ENCODE results near the gene ZBTB1.
"Not testable (repeated sequence)": the region's sequence is repeated elsewhere in the genome, so short reads cannot be mapped to it uniquely, and the experiment has no call there.

The ZBTB1 gene

DNA sequence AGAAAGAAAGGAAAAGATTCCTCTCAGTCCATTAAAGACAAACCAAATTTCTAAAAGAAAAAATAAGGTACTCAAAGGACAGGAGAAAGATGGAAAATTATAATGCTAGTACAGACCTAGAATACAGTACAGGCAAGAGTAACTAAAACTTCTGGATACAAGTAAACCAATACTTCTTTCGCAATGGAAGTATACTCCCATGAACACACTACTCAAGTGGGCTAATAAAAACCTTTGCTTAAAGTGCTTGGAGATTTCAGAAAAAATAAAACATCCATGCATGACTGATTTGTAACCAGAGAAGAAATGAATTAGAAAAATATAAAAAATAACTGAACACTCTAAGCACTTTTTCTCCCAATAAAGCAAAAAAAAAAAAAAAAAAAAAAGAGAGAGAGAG is 4.5 kb upstream of the ZBTB1 start:
- DNase-seq, result no peak

DNA sequence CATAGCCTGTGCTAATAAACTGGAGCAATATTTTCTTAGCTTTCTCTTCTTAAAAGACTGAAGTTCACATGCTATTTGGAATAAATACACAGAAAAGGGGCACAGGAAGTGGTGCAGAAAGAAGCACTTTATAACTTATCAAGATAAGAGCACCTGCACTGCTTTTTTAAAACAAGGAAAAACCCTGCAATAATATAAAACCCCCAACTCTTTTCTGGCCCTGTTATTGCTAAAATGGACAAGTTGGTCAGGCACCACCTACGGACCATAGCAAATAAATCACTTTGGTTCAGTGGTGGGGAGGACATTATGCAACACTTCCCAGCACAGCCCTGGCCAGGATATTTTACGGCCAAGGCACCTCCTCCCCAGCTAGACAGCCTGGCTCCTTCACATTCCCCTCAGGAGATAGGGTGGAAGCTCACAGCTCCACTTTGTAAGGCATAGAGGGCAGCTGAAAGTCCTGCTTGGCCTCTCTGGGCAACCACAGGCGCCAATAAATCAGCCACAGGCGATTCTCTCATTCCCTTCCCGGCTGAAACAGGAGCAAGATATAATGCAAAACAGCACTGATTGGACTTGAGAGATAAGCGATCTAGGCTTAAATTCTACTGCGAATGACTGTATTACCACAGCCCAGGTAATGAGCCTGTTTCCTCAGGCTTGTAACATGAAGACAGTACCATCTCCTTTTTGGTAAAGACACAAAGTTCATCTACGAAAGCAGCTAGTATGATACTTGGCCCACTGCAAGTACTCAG is 3.0 kb upstream of the ZBTB1 start:
- DNase-seq, result peak; percentile 54

DNA sequence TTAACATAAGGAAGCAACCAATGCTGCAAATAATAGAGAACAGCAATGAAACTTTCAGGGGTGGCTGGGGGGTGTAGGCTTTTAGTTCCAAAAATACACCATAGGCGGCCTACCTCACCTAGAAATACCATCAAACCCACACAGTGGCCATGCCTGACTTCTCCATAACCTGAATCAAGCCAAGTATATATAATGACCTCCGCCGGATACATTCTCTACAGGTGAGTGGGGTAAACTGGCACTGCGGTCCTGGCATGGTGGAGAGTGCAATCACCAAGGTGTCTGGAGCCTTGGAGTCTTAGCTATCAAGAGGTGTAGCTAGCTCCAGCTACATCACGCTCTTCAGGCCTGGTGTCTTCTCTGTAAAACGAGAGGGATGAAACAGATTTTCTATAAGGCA is 2.1 kb upstream of the ZBTB1 start:
- no peak for DNase-seq

DNA sequence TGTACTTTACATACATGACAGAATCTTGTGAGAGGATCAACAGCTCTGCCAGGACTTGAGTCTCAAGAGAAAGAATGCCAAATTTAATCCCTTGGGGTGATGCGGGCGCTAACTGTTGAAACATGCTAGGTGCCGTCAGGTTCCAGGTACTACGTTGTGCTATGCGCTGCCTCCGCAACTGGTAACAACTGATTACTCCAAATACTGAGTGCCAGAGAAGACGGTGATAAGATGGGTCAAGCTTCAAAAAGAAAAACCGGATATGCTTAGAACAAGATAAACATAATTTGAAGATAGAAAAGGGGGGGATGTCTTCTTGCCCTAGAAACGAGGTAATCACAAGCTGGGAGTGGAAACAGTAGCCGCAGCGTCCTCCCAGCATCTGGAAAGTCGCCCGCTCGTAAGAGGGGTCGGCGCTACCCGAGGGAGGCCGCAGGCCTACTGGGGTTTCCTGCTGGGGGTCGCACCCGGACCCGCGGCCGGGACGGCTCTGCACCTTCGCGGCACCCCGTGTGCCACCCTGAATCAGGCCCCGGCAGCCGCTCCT is 1.6 kb upstream of the ZBTB1 start:
- DNase-seq, result no peak

DNA sequence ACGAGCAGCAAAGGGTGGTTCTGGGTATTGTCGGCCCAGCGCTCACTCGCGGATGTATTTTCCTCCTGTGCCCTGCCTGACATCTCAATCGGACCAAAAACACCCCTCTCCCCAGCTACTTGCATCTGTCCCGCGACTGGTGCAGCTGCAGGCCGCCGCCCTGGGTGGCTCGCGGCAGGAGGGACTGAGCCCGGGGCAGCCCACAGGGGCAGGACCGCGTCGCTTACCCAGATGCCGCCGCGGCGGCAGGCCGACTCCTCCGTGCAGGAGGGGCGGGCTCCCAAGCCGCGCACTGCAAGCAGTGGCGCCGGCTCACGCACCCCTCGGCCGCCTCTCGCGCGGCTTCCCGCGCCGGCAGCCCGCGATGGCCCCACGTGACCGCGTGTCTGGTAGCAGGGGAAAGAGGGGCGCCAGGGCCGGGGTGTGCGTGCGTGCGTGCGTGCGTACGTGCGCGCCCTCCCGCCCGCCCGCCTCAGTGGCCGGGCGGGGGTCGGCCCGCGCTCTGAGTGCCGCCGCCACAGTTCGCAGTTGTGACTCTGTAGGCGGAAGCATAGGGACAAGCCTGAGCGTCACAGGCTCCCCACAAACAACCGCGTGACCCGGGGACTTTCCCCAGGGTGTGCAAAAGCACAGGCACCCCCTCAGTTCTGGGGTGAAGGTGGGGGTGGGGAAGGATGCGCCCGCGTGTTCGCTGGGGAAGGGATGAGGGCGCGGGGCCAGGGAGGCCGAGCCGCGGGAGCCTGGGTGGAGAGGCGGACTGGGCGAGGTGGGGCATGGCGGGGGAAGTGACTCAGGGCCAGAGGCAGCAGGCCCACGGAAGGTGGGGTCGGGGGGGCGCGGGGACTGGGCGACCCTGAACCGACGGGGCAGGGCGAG is 898 bp upstream of the ZBTB1 start, which contains the start of gene ZBTB25:
ZBTB25 (minus strand) TSS at position 405 of the 876 bp plus-strand sequence. CDS start 13,305 bp downstream, outside the sequence.
- peak; percentile 76 for DNase-seq

DNA sequence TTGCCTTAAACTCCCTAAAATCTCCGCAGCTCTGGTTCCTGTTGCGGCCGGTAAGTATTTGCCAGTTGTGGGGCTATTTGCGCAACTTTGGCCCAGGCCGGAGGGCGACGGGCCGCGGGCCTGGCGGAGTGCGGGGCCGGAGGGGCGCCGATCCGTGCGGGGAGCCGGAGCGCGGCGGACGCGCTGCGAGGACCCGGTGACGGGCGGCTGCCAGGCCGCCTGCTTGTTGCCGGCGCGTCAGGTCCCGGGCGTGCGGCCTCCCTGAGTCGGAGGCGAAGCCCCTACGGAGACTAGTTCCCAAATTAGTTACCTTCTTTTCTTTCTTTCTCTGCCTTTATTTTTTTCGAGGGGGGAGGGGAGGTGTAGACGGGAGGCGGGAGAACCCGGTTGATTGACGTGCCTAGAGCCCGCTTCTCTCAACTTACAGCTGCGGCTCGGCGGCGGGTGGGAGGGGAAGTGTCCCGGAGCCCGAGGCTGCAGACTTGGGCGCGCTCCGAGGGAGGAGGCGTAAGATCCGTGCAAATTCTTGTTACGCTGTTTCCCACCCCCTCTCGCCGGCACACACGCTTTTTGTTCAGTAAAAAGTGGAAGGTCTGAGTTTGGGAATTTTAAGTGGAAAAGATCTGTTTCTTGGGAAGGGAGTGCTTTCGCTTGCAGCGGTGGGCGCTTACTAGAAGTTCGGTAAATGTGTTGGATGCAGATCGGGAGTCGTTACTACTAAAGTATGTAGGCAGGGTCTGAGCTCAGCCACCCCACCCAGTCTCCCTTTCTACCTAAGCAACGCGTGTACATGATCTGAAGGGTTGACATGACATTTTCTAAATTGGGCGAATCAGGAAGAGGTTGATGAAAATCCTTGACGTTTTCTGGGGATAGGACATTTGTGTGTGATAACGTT is 576 bp downstream of the ZBTB1 start:
- DNase-seq, result peak; percentile 78

DNA sequence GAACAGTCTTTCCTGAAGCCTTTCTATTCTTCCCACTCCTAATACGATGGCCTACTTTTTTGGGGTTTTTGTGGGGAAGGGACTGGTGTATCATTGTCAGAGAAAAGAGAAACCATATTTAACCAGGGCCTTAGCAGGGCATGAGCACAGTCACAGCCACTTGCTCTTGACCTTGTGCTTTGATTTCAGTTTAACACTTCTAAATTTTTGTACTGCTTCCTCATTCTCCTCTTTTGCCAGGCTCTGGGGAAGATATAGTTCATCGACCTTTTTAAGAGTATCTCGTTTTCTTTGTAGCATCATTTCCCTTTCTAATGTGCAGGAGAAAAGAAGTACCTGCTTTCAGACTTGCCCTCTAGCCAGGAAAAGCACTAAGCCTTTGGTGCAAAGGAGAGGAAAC is 2.2 kb downstream of the ZBTB1 start:
- no peak for DNase-seq

DNA sequence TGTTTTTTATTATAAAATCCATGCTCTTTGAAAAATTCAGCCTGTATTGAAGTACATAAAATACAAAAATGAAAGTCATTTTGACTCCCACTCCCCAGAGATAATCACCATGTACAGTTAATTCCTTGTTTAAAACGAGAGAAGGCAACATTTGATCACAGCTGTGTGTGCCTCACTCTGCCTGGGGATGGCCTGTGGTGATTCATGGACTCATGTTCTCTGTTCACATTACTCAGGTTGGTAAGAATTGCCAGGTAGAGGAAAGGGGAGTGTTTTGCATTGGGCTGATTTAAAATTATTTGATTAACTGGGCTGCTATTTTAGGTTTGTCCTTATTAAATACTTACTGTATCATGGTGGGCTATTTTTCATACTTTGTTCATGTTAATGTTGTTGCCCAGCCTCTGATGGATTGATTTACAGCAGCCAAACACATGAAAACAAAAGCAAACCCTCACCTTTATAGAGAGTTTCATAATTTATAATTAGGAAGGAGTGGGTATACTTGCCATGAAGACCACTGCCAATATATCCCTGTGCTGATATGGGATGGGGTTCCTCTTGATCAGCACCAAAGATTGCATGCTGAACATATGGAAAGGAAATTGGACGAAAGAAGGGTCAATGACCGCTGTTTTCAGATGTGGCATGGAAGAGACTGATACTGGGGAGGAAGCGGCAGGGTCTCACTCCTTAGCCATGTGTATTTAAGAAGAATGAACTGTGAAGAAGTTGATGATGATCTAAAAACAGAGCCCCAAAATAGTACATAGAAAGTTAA is 3.0 kb downstream of the ZBTB1 start:
- no peak for DNase-seq

DNA sequence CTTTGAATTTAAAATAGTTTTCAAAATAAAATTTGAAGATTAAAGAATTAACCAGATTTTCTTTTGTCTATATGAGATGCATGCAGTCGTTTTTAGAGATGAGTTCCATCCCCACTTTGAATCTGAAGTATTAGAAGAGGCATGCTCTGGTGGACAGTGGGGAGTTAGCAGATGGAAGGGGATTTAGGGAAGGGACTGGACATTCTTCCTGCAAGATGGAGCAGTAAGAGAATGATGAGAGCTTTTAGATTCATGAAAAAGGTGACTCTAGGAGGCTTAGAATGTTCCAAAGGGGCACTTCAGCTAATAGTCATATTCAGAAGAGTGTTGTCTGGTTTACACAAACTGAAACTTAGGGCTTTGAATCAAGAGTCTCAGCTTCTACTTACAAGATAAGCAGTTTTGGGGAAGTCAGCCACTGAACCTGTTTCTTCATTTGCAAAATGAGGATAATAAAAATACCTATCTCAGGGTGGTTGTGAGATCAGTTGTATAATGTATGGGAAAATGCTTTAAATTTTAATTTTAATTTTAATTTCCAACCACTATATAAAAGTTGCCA is 3.7 kb downstream of the ZBTB1 start:
- no peak for DNase-seq

DNA sequence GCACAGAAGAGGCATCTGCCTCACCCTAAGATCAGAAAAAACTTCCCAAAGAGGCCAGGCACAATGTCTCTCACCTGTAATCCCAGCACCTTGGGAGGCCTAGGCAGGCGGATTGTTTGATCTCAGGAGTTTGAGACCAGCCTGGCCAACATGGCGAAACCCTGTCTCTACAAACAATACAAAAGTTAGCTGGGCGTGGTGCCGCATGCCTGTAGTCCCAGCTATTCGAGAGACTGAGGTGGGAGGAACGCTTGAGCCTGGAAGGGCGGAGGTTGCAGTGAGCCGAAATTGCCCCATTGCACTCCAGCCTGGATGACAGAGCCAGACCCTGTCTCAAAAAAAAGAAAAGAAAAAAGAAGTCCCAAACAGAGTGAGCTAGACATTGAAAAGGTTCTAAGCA is 4.5 kb downstream of the ZBTB1 start:
- DNase-seq, result no peak

DNA sequence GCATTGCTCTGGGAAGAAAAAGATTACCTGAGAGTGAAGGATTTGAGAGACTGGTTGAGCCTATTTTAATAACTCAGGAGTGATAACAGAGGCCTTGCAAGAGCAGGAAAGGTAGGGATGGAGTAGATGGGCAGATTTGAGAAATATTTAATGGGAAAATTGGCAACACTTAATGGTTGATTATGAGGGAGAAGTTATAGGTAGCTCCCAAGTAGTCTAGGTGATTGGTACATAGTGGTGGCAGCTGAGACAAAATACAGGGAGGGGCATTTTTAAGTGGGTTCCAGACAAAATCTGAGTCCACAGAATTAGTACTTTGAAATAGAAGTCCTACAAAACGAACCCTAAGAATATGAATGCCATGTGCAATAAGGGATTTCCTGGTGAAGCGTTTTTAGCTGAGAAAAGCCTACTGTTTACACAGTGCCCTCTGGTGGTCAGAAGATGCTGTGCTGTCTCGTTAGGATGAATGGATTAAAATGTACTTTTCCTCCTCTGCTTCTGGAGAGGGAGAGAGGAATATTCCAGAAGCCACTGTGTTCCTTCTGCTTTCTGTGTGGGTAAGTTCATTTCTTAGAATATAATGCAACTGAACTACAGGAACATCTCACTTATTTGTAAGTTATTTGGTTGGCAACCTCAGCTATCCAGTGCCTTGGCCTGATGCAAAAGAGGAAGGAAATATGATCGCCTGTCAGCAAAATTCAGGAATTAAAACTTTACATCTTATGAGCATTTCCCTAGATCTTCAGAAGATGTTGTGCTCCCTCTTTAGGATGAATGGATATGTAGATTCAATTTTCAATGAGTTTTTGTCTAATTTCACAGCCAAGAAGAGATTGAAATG is 6.5 kb downstream of the ZBTB1 start:
- peak; percentile 2 for DNase-seq

DNA sequence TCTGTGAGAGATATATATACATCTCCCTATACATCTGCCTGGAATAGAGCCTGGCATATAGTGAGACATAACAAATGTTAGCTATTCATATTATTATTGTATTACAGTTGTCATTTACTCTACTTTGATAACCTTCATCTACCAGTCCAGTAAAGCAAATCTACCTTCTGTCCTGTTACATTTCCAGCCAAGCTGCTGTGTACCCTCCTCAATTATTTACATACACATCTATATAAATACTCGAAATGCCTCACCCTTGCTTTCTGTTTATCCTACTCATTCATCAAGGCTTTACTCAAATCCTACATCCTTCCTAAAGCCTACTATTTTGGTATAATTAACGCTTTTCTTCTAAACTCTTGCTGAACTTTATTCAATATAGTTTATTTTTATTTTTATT is 8.7 kb downstream of the ZBTB1 start:
- no peak for DNase-seq

DNA sequence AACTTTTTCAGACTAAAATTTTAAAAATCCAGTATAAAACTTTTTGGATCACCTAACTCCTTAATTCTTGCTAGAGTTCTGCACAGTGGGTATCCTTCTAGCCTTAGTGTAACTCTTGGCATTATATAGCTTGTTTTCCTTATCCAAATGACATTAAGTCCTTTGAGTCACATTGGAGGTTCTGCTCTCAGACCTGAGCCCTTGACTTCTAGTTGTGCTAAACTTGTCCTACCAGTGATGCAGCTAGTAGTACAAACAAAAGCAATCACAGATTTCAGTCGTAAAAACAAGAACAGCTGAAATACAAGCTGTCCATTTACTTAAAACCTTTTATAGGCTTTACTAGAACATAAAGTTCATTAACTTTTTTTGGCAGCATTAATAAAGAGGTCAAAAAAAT is 10.5 kb downstream of the ZBTB1 start:
- no peak for DNase-seq

DNA sequence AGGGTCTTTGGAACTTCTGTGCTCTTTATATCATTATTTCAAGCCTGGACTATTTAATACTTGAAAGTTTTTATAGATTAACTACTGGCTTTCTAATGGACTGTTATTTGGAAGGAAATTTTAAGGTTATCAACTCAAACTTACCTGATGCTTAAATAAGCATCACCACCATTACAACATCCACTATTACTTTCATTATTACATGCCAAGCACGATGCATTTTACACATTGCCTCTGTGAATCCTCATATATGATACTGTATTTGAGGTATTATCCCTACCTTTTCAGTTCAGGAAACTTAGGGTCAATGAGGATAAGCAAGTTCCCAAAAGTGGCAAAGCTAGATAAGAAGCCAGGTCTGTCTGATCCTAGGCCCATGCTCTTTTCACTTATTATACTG is 12.4 kb downstream of the ZBTB1 start:
- DNase-seq, result no peak

DNA sequence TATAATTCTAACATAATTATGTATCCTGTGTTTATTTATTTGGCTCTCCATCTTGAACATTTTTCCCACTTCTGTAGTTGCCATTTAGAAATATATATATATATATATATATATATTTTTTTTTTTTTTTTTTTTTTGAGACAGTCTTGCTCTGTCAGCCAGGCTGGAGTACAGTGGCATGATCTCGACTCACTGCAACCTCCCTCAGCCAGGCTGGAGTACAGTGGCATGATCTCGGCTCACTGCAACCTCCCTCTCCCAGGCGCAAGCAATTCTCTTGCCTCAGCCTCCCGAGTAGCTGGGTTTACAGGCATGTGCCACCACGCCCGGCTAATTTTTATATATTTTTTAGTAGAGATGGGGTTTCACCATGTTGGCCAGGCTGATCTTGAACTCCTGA is 13.1 kb downstream of the ZBTB1 start:
- DNase-seq, result not testable (repeated sequence)

DNA sequence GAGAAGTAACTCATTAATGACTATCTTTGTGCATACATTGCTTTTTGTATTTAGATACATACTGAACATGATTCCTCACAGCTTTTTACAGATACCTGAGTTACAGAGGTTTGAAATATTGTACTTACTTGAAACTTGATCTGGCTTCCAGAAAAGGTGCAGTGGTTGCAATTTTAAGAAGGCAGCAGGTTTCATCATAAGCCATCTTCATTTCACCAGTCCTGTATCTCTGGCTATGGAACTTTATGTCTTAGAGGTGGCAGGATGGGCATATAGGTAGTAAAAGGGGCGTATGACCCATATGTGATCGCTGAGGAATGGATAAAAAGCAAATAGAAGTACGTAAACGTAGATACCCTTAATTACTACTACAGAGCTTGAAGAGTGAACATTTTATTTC is 13.7 kb downstream of the ZBTB1 start:
- no peak for DNase-seq

DNA sequence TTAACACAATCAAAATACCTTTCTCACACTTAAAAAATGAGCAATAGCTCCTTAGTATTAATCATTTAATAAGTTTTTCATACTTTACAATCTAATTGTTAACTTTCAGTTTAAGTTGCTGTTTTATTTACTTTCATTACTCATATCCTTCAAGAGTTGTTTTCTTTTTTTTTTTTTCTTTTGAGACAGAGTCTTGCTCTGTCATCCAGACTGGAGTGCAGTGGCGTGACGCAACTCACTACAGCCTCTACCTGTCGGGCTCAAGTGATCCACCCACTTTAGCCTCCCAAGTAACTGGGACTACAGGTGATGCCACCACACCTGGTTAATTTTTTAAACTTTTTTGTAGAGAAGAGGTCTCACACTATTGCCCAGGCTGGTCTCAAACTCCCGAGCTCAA is 16.1 kb downstream of the ZBTB1 start:
- no peak for DNase-seq

DNA sequence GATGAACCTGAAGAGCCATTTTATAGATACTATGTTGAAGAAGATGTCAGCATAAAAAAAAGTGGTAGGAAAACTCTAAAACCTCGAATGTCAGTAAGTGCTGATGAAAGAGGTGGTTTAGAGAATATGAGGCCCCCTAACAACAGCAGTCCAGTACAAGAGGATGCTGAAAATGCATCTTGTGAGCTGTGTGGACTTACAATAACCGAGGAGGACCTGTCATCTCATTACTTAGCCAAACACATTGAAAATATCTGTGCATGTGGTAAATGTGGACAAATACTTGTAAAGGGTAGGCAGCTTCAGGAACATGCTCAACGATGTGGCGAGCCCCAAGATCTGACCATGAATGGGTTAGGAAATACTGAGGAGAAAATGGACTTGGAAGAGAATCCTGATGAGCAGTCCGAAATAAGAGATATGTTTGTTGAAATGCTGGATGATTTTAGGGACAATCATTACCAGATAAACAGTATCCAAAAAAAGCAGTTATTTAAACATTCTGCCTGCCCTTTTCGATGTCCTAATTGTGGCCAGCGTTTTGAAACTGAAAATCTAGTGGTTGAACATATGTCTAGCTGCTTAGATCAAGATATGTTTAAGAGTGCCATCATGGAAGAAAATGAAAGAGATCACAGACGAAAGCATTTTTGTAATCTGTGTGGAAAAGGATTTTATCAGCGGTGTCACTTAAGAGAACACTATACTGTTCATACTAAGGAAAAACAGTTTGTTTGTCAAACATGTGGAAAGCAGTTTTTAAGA is 18.2 kb downstream of the ZBTB1 start:
- DNase-seq, result no peak

DNA sequence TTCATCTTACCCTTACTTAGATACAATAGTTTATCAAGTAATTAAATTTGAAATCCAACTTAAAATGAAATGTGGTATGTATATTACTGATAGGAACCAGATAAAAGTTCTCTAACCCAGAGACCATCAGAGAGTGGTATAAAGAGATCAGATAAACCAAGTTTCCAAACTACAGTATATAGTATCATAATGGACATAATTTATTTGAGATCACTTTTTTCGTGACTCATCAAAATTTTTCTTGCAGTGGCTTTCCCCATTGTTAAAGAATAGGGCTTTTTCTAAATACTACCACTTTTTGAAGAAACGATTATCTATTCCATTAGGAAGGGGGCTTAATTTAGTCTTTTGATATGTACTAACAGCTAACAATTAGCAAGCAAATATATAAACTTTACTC is 20.8 kb downstream of the ZBTB1 start:
- no peak for DNase-seq

DNA sequence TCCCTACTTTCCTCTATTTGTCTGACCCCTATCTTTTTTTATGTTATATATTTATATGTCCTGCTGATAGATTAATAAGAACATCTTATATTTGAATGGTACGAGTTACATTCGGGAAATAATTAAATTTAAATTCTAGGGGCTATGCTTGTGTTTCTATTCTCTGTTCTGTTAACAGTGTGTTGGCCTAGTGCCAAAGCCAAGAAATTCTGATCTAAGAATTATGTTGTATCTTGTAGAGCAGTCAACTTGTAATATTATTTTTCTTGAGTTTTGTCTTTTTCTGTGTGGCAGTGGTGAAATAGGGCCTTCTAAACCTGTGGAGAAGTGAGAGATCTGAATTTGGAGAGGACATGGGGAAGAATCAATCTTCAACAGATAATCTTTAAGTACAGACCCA is 27.0 kb downstream of the ZBTB1 start:
- no peak for DNase-seq

All from NCI-H1048 (cell line).